ENCODE data around the gene RIMKLA.
A peak's percentile ranks its signal among the peaks of the same experiment; 100 is the strongest.

Gene RIMKLA

GRCh38 chr1:42461196-42461595 is 80.6 kb downstream of the RIMKLA start:
- TF ChIP-seq CTCF (IDR thresholded peaks at IDR 0.05; ENCODE audit: insufficient read depth, missing control alignments), result no peak
- FAIRE-seq, result no peak
- DNase-seq (ENCODE audit: insufficient read length, low spot score), result no peak

GRCh38 chr1:42462828-42463763 is 82.5 kb downstream of the RIMKLA start, which contains the start of gene CCDC30:
CCDC30 (plus strand) TSS chr1:42463286; CDS start chr1:42480552, 17,266 bp downstream.
- DNase-seq (ENCODE audit: insufficient read length, low spot score), result peak; percentile 94
- FAIRE-seq, result peak; percentile 94
- no peak for TF ChIP-seq CTCF (IDR thresholded peaks at IDR 0.05; ENCODE audit: insufficient read depth, missing control alignments)

GRCh38 chr1:42463921-42464320 is 83.3 kb downstream of the RIMKLA start:
- no peak for TF ChIP-seq CTCF (IDR thresholded peaks at IDR 0.05; ENCODE audit: insufficient read depth, missing control alignments)
- FAIRE-seq (no peak), DNase-seq (ENCODE audit: insufficient read length, low spot score) (no peak)

- FAIRE-seq (no peak), DNase-seq (ENCODE audit: insufficient read length, low spot score) (no peak)
- TF ChIP-seq CTCF (IDR thresholded peaks at IDR 0.05; ENCODE audit: insufficient read depth, missing control alignments), result no peak
These were observed 85.4 kb downstream of the RIMKLA start for GRCh38 chr1:42466030-42466429.

- DNase-seq (ENCODE audit: insufficient read length, low spot score) (no peak), FAIRE-seq (no peak)
- no peak for TF ChIP-seq CTCF (IDR thresholded peaks at IDR 0.05; ENCODE audit: insufficient read depth, missing control alignments)
These were observed 89.1 kb downstream of the RIMKLA start for GRCh38 chr1:42469727-42470126.

All from D721Med (cell line).